ENCODE data around the gene CFAP77. TPM values are rescaled to one million over a fixed set of nuclear protein-coding genes. Genes with fewer than 3 reads are reported as not detected.

Gene CFAP77
- total and polyA plus RNA-seq, 12 donors = 0.53 to 4.3 (median 1.3) TPM

DNA sequence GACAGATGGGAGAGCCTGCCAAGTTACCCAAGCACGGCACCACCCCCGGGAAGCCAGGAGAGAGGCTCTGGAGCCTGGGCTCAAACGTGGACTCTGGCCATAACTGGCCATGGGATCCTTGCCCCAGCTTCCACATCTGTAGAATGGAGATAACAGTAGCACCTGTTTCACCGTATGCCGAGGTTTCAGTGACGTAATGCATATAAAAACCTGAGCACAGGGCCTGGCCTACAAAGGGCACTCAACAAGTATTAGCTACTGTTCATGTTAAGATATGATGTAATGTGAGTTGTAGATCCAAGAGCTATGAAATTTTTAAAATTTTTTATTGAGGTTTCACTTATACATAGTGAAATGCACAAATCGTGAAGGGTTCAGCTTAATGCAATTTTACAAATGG lies 90.2 kb downstream of the CFAP77 start:
- DNase-seq (no peak), ATAC-seq (no peak)
- intact Hi-C loops (cut with DNase I) = loop anchor here in 3 of 10 donors (5.0 to 10.0 kb wide), 2 partner anchors 85 to 88 kb away; partner anchors contain the start of gene CFAP77 (in 3 of the 3)
- H3K27ac ChIP-seq = no peak overlapping the region
- H3K4me1 ChIP-seq = no peaks in the 10 kb centered on the region
- H3K36me3 ChIP-seq = no peaks in the 10 kb centered on the region
- WGBS, 2 donors = 88 to 89% methylated on average over 7 of the region's 7 CpGs
- TF ChIP-seq, protein P1, sequence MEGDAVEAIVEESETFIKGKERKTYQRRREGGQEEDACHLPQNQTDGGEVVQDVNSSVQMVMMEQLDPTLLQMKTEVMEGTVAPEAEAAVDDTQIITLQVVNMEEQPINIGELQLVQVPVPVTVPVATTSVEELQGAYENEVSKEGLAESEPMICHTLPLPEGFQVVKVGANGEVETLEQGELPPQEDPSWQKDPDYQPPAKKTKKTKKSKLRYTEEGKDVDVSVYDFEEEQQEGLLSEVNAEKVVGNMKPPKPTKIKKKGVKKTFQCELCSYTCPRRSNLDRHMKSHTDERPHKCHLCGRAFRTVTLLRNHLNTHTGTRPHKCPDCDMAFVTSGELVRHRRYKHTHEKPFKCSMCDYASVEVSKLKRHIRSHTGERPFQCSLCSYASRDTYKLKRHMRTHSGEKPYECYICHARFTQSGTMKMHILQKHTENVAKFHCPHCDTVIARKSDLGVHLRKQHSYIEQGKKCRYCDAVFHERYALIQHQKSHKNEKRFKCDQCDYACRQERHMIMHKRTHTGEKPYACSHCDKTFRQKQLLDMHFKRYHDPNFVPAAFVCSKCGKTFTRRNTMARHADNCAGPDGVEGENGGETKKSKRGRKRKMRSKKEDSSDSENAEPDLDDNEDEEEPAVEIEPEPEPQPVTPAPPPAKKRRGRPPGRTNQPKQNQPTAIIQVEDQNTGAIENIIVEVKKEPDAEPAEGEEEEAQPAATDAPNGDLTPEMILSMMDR (IDR thresholded peaks at IDR 0.05) = no peak
- peaks cover 0 to 32% (median 23%) of the 10 kb centered on the region in 7 donors for H3K27me3 ChIP-seq
- peaks cover 0 to 5% (median 0%) of the 10 kb centered on the region in 11 donors for H3K9me3 ChIP-seq
- H3K4me3 ChIP-seq = no peak overlapping the region

DNA sequence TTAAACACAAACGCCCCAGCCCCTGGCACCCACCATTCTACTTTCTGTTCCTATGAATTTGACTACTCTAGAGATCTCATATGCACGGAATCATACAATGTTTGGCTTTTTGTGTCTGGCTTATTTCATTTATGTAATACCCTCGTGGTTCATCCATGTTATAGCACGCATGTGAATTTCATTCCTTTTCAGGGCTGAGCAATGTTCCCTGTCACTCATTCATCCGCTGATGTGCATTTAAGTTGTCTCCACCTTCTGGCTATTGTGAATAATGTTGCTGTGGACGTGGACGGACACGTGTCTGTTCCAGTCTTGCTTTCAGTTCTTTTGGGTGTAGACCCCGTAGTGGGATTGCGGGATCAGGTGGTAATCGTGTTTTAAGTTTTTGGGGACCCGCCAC lies 92.5 kb downstream of the CFAP77 start:
- intact Hi-C loops (cut with DNase I) = loop anchor here in 3 of 10 donors (2.0 to 10.0 kb wide), 3 partner anchors 88 to 298 kb away; partner anchors contain the start of gene CFAP77 (in 3 of the 3)
- H3K27ac ChIP-seq = no peak overlapping the region
- H3K27me3 ChIP-seq = peaks cover 0 to 51% (median 36%) of the 10 kb centered on the region in 7 donors
- TF ChIP-seq, protein P1 (IDR thresholded peaks at IDR 0.05) = no peak
- peaks cover 0 to 9% (median 0%) of the 10 kb centered on the region in 9 donors for H3K4me1 ChIP-seq
- WGBS, 2 donors = 90 to 94% methylated on average over 12 of the region's 12 CpGs
- H3K36me3 ChIP-seq = no peaks in the 10 kb centered on the region
- no peak for DNase-seq
- no peak overlapping the region for H3K4me3 ChIP-seq
- H3K9me3 ChIP-seq = no peaks in the 10 kb centered on the region
- ATAC-seq = no peak

DNA sequence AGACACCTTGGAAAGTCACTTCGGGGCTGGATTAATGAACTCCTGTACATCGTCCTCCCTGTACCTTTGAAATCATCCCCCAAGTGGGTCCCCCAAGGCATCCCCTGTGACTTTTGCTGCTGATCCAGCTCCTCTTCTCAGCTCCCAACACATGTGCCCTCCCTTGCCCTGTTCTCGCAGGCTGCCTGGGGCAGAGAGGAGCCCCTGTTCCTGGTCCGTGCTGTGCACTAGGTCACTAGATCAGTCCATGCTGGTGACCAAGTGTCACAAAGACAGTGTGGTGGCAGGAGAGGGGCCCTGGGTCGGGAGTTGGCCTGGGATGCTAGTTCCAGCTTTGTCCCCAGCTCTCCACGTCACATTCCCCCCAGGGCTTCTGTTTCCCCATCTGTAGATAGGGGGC lies 93.1 kb downstream of the CFAP77 start:
- no peak overlapping the region for H3K4me3 ChIP-seq
- 76 to 88% methylated on average over 6 of the region's 6 CpGs for WGBS, 2 donors

DNA sequence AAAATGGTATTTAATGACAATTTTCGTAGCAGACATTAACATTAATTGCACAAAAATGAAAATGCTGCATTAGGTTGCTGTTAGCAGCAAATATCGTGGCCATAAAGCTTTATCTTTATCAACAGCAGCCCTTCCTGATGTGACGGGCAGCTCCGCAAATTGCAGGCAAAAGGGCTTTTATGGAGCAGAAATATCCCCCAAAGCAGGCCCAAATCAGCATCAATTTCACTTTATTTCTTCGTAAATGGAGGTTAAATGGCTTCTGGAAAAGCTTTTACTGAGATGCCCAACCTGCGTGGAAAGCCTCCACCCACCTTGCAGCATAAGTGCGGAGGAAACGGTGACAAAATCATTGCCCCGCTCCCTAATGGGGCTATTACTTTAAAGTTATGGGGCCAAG lies 94.5 kb downstream of the CFAP77 start:
- 68 to 75% methylated on average over 9 of the region's 9 CpGs for WGBS, 2 donors
- intact Hi-C loops (cut with DNase I) = loop anchor here in 3 of 10 donors (5.0 to 10.0 kb wide), 2 partner anchors 90 to 92 kb away; partner anchors contain the start of gene CFAP77 (in 3 of the 3)

More for the DNA sequence above, 93.1 kb downstream of the CFAP77 start:
- H3K27me3 ChIP-seq = peaks cover 0 to 57% (median 36%) of the 10 kb centered on the region in 7 donors
- H3K27ac ChIP-seq = no peak overlapping the region
- H3K9me3 ChIP-seq = no peaks in the 10 kb centered on the region
- ATAC-seq (no peak), DNase-seq (no peak)
- no peaks in the 10 kb centered on the region for H3K36me3 ChIP-seq
- intact Hi-C loops (cut with DNase I) = loop anchor here in 3 of 10 donors (2.0 to 10.0 kb wide), 3 partner anchors 88 to 298 kb away; partner anchors contain the start of gene CFAP77 (in 3 of the 3)
- TF ChIP-seq, protein P1 (IDR thresholded peaks at IDR 0.05) = no peak
- H3K4me1 ChIP-seq = peaks cover 0 to 11% (median 0%) of the 10 kb centered on the region in 9 donors

More for the DNA sequence above, 94.5 kb downstream of the CFAP77 start:
- Histone ChIP-seq H3K4me3 (no peak overlapping the region), H3K27ac (no peak overlapping the region), H3K27me3 (peaks cover 0 to 65% (median 36%) of the 10 kb centered on the region in 7 donors), H3K36me3 (no peaks in the 10 kb centered on the region), H3K9me3 (no peaks in the 10 kb centered on the region), H3K4me1 (peaks cover 0 to 11% (median 0%) of the 10 kb centered on the region in 9 donors)
- TF ChIP-seq, protein P1 (IDR thresholded peaks at IDR 0.05) = no peak
- DNase-seq (no peak), ATAC-seq (no peak)

All from heart right ventricle (tissue), 16 donors.